ENCODE results near the gene FGF14.
A peak's percentile ranks its signal among the peaks of the same experiment; 100 is the strongest.

Gene FGF14

GRCh38 chr13:102220681-102221228 lies 181.1 kb downstream of the FGF14 start:
- H2BK15ac ChIP-seq (ENCODE audit: low read length): no peak overlapping the region
- no peaks in the 10 kb centered on the region for H3K27me3 ChIP-seq (ENCODE audit: control insufficient read depth in 3 of 3, insufficient read depth in 3 of 3, low read depth in 1 of 3, low read length in 3 of 3)
- H3K4me1 ChIP-seq (ENCODE audit: control insufficient read depth in 2 of 2, insufficient read depth in 1 of 2, low read depth in 1 of 2, low read length in 2 of 2): no peaks in the 10 kb centered on the region
- no peak overlapping the region for H4K91ac ChIP-seq (ENCODE audit: low read depth, low read length, poor library complexity)
- H3K14ac ChIP-seq (ENCODE audit: low read length): no peak overlapping the region
- H3K36me3 ChIP-seq (replicated peaks in 1 of 2; ENCODE audit: control insufficient read depth in 2 of 2, insufficient read depth in 2 of 2, low read length in 2 of 2): no peaks in the 10 kb centered on the region
- no peak overlapping the region for H3K23ac ChIP-seq (ENCODE audit: low read depth, low read length, poor library complexity)
- no peak overlapping the region for H3K27ac ChIP-seq (replicated peaks; ENCODE audit: low read length)
- no peak overlapping the region for H2AK5ac ChIP-seq (ENCODE audit: low read depth, low read length)
- H3K18ac ChIP-seq (ENCODE audit: low read length): no peak overlapping the region
- H2BK5ac ChIP-seq (ENCODE audit: low read length): no peak overlapping the region
- no peak overlapping the region for H4K8ac ChIP-seq (ENCODE audit: low read depth, low read length)
- H3K4me2 ChIP-seq (ENCODE audit: insufficient read depth, low read length, poor library complexity, severe bottlenecking): no peak overlapping the region
- no peak overlapping the region for H2BK12ac ChIP-seq (ENCODE audit: low read length)
- H3K79me1 ChIP-seq (ENCODE audit: low read depth, low read length): no peaks in the 10 kb centered on the region
- H3K9me3 ChIP-seq (replicated peaks in 1 of 2; ENCODE audit: control insufficient read depth in 2 of 2, insufficient read depth in 1 of 2, low read depth in 1 of 2, low read length in 2 of 2): no peaks in the 10 kb centered on the region
- no peak overlapping the region for H2BK120ac ChIP-seq (ENCODE audit: low read depth, low read length)
- H3K9ac ChIP-seq (ENCODE audit: low read depth, low read length, poor library complexity): no peak overlapping the region
- H3K4ac ChIP-seq (ENCODE audit: low read length): no peak overlapping the region
- no peak overlapping the region for H3K4me3 ChIP-seq (ENCODE audit: low read length in 2 of 2)
- no peak overlapping the region for H2AFZ ChIP-seq (ENCODE audit: low read length)
- no CpG with 5 or more reads among the region's 5 CpGs for WGBS, 2 donors (ENCODE audit: extremely low coverage in 2 of 2, insufficient read length in 2 of 2, insufficient replicate concordance in 1 of 2)
- no peak for DNase-seq (ENCODE audit: low spot score)

GRCh38 chr13:102214956-102215355 lies 186.9 kb downstream of the FGF14 start:
- Histone ChIP-seq H3K9ac (ENCODE audit: low read depth, low read length, poor library complexity) (no peak overlapping the region), H3K18ac (ENCODE audit: low read length) (no peak overlapping the region), H3K36me3 (replicated peaks in 1 of 2; ENCODE audit: control insufficient read depth in 2 of 2, insufficient read depth in 2 of 2, low read length in 2 of 2) (no peaks in the 10 kb centered on the region), H2BK15ac (ENCODE audit: low read length) (no peak overlapping the region), H2AFZ (ENCODE audit: low read length) (no peak overlapping the region), H3K14ac (ENCODE audit: low read length) (no peak overlapping the region), H3K4ac (ENCODE audit: low read length) (no peak overlapping the region), H3K4me2 (ENCODE audit: insufficient read depth, low read length, poor library complexity, severe bottlenecking) (no peak overlapping the region), H4K8ac (ENCODE audit: low read depth, low read length) (no peak overlapping the region), H3K4me3 (ENCODE audit: low read length in 2 of 2) (no peak overlapping the region), H3K27ac (replicated peaks; ENCODE audit: low read length) (no peak overlapping the region), H2AK5ac (ENCODE audit: low read depth, low read length) (no peak overlapping the region), H4K91ac (ENCODE audit: low read depth, low read length, poor library complexity) (no peak overlapping the region), H3K4me1 (ENCODE audit: control insufficient read depth in 2 of 2, insufficient read depth in 1 of 2, low read depth in 1 of 2, low read length in 2 of 2) (peaks cover 2 to 10% of the 10 kb centered on the region in 2 donors), H2BK12ac (ENCODE audit: low read length) (no peak overlapping the region), H2BK120ac (ENCODE audit: low read depth, low read length) (no peak overlapping the region), H3K23ac (ENCODE audit: low read depth, low read length, poor library complexity) (no peak overlapping the region), H3K9me3 (replicated peaks in 1 of 2; ENCODE audit: control insufficient read depth in 2 of 2, insufficient read depth in 1 of 2, low read depth in 1 of 2, low read length in 2 of 2) (no peaks in the 10 kb centered on the region), H3K79me1 (ENCODE audit: low read depth, low read length) (no peaks in the 10 kb centered on the region), H3K27me3 (ENCODE audit: control insufficient read depth in 3 of 3, insufficient read depth in 3 of 3, low read depth in 1 of 3, low read length in 3 of 3) (no peaks in the 10 kb centered on the region), H2BK5ac (ENCODE audit: low read length) (no peak overlapping the region)
- DNase-seq (ENCODE audit: low spot score): no peak

GRCh38 chr13:102212729-102213128 lies 189.1 kb downstream of the FGF14 start:
- Histone ChIP-seq H2AFZ (ENCODE audit: low read length) (peak overlapping the region; percentile 79), H3K27me3 (ENCODE audit: control insufficient read depth in 3 of 3, insufficient read depth in 3 of 3, low read depth in 1 of 3, low read length in 3 of 3) (no peaks in the 10 kb centered on the region), H3K18ac (ENCODE audit: low read length) (no peak overlapping the region), H2AK5ac (ENCODE audit: low read depth, low read length) (no peak overlapping the region), H2BK15ac (ENCODE audit: low read length) (no peak overlapping the region), H3K9me3 (replicated peaks in 1 of 2; ENCODE audit: control insufficient read depth in 2 of 2, insufficient read depth in 1 of 2, low read depth in 1 of 2, low read length in 2 of 2) (no peaks in the 10 kb centered on the region), H3K4me3 (ENCODE audit: low read length in 2 of 2) (no peak overlapping the region), H3K4me2 (ENCODE audit: insufficient read depth, low read length, poor library complexity, severe bottlenecking) (no peak overlapping the region), H4K8ac (ENCODE audit: low read depth, low read length) (no peak overlapping the region), H3K14ac (ENCODE audit: low read length) (no peak overlapping the region), H3K36me3 (replicated peaks in 1 of 2; ENCODE audit: control insufficient read depth in 2 of 2, insufficient read depth in 2 of 2, low read length in 2 of 2) (no peaks in the 10 kb centered on the region), H2BK5ac (ENCODE audit: low read length) (no peak overlapping the region), H3K27ac (replicated peaks; ENCODE audit: low read length) (no peak overlapping the region), H3K9ac (ENCODE audit: low read depth, low read length, poor library complexity) (no peak overlapping the region), H3K4me1 (ENCODE audit: control insufficient read depth in 2 of 2, insufficient read depth in 1 of 2, low read depth in 1 of 2, low read length in 2 of 2) (peaks cover 2 to 10% of the 10 kb centered on the region in 2 donors), H4K91ac (ENCODE audit: low read depth, low read length, poor library complexity) (no peak overlapping the region), H3K4ac (ENCODE audit: low read length) (no peak overlapping the region), H3K79me1 (ENCODE audit: low read depth, low read length) (no peaks in the 10 kb centered on the region), H2BK12ac (ENCODE audit: low read length) (no peak overlapping the region), H2BK120ac (ENCODE audit: low read depth, low read length) (no peak overlapping the region), H3K23ac (ENCODE audit: low read depth, low read length, poor library complexity) (no peak overlapping the region)
- WGBS, 2 donors (ENCODE audit: extremely low coverage in 2 of 2, insufficient read length in 2 of 2, insufficient replicate concordance in 1 of 2): no CpG with 5 or more reads among the region's 3 CpGs
- no peak for DNase-seq (ENCODE audit: low spot score)

- H3K18ac ChIP-seq (ENCODE audit: low read length): no peak overlapping the region
- no peak overlapping the region for H3K4me2 ChIP-seq (ENCODE audit: insufficient read depth, low read length, poor library complexity, severe bottlenecking)
- no peak overlapping the region for H4K8ac ChIP-seq (ENCODE audit: low read depth, low read length)
- no peak overlapping the region for H2BK120ac ChIP-seq (ENCODE audit: low read depth, low read length)
- H3K79me1 ChIP-seq (ENCODE audit: low read depth, low read length): no peaks in the 10 kb centered on the region
- no peak overlapping the region for H3K9ac ChIP-seq (ENCODE audit: low read depth, low read length, poor library complexity)
- no peak overlapping the region for H3K23ac ChIP-seq (ENCODE audit: low read depth, low read length, poor library complexity)
- H4K91ac ChIP-seq (ENCODE audit: low read depth, low read length, poor library complexity): no peak overlapping the region
- H3K4ac ChIP-seq (ENCODE audit: low read length): no peak overlapping the region
- no peak overlapping the region for H3K14ac ChIP-seq (ENCODE audit: low read length)
- no peaks in the 10 kb centered on the region for H3K36me3 ChIP-seq (replicated peaks in 1 of 2; ENCODE audit: control insufficient read depth in 2 of 2, insufficient read depth in 2 of 2, low read length in 2 of 2)
- no peak overlapping the region for H2BK5ac ChIP-seq (ENCODE audit: low read length)
- H3K27me3 ChIP-seq (ENCODE audit: control insufficient read depth in 3 of 3, insufficient read depth in 3 of 3, low read depth in 1 of 3, low read length in 3 of 3): no peaks in the 10 kb centered on the region
- no peak overlapping the region for H3K4me3 ChIP-seq (ENCODE audit: low read length in 2 of 2)
- peaks cover 2 to 10% of the 10 kb centered on the region in 2 donors for H3K4me1 ChIP-seq (ENCODE audit: control insufficient read depth in 2 of 2, insufficient read depth in 1 of 2, low read depth in 1 of 2, low read length in 2 of 2)
- H2BK12ac ChIP-seq (ENCODE audit: low read length): no peak overlapping the region
- H2BK15ac ChIP-seq (ENCODE audit: low read length): no peak overlapping the region
- H2AFZ ChIP-seq (ENCODE audit: low read length): no peak overlapping the region
- H3K27ac ChIP-seq (replicated peaks; ENCODE audit: low read length): no peak overlapping the region
- no peak overlapping the region for H2AK5ac ChIP-seq (ENCODE audit: low read depth, low read length)
- H3K9me3 ChIP-seq (replicated peaks in 1 of 2; ENCODE audit: control insufficient read depth in 2 of 2, insufficient read depth in 1 of 2, low read depth in 1 of 2, low read length in 2 of 2): no peaks in the 10 kb centered on the region
- no peak for DNase-seq (ENCODE audit: low spot score)
Observed at GRCh38 chr13:102208347-102208746, 193.5 kb downstream of the FGF14 start.

All from neuronal stem cell (in vitro differentiated cells).